Measurements from ENCODE around the gene ALOX5AP. TPM values are rescaled to one million over a fixed set of nuclear protein-coding genes. Genes with fewer than 3 reads are reported as not detected.

ALOX5AP gene
- total RNA-seq, 4 donors from 2014 or later: 14.8 to 48.2 (median 17.2) TPM

GRCh38 chr13:30780338-30780981 is 45.1 kb downstream of the ALOX5AP start:
- H3K36me3 ChIP-seq: no peaks in the 10 kb centered on the region
- no peak for DNase-seq (ENCODE audit: extremely low spot score)
- H3K27ac ChIP-seq (replicated peaks in 1 of 4): no peak overlapping the region
- no peak overlapping the region for H3K4me3 ChIP-seq
- intact Hi-C loops (cut with DNase I): no loop called here
- no peaks in the 10 kb centered on the region for H3K27me3 ChIP-seq
- no peak for TF ChIP-seq EP300 (IDR thresholded peaks at IDR 0.05)
- TF ChIP-seq, protein P1, sequence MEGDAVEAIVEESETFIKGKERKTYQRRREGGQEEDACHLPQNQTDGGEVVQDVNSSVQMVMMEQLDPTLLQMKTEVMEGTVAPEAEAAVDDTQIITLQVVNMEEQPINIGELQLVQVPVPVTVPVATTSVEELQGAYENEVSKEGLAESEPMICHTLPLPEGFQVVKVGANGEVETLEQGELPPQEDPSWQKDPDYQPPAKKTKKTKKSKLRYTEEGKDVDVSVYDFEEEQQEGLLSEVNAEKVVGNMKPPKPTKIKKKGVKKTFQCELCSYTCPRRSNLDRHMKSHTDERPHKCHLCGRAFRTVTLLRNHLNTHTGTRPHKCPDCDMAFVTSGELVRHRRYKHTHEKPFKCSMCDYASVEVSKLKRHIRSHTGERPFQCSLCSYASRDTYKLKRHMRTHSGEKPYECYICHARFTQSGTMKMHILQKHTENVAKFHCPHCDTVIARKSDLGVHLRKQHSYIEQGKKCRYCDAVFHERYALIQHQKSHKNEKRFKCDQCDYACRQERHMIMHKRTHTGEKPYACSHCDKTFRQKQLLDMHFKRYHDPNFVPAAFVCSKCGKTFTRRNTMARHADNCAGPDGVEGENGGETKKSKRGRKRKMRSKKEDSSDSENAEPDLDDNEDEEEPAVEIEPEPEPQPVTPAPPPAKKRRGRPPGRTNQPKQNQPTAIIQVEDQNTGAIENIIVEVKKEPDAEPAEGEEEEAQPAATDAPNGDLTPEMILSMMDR (IDR thresholded peaks at IDR 0.05): no peak
- TF ChIP-seq POLR2A (IDR thresholded peaks at IDR 0.05; ENCODE audit: low read depth): no peak
- TF ChIP-seq POLR2AphosphoS5 (IDR thresholded peaks at IDR 0.05): no peak
- no peaks in the 10 kb centered on the region for H3K9me3 ChIP-seq
- H3K4me1 ChIP-seq: no peaks in the 10 kb centered on the region
- 82% methylated on average over 2 of the region's 2 CpGs for WGBS

DNA sequence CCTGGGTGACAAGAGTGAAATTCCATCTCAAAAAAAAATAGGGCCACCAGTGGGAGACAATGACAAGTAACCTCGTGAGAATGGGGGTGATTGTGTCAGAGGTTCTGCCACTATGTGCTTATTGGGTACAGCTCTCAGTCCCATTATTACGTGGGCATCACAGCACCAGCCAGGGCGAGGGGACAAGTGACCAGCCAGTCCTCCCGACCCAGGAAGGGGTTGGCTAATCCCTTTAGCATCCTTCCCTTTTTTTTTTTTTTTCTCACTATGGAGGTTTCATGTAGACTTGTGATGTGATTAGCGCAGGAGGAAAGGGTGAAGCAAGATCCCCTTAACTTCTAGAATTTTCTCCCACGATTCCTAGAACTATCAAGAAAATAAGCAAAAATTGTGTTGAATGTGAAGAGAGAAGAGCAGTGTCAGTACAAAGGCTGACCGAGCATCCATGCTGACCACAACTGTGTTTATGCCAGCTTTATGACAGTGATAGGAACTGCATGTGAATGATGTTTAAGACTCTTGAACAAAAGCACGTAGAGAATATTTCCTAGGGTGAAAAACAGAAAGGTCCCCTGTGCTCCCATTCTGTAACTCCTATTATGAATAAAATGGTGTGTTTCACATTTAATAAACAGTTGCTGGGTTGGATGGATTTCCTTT is 50.0 kb downstream of the ALOX5AP start:
- Histone ChIP-seq H3K27ac (replicated peaks in 1 of 4) (no peak overlapping the region), H3K9me3 (no peaks in the 10 kb centered on the region), H3K36me3 (no peaks in the 10 kb centered on the region), H3K4me1 (no peaks in the 10 kb centered on the region), H3K4me3 (no peak overlapping the region), H3K27me3 (no peaks in the 10 kb centered on the region)
- intact Hi-C loops (cut with DNase I): no loop called here
- TF ChIP-seq POLR2AphosphoS5 (IDR thresholded peaks at IDR 0.05): no peak
- TF ChIP-seq, protein P1 (IDR thresholded peaks at IDR 0.05): no peak
- TF ChIP-seq EP300 (IDR thresholded peaks at IDR 0.05): no peak
- no peak for TF ChIP-seq POLR2A (IDR thresholded peaks at IDR 0.05; ENCODE audit: low read depth)
- WGBS: 63% methylated on average over 8 of the region's 8 CpGs
- DNase-seq (ENCODE audit: extremely low spot score): no peak

DNA sequence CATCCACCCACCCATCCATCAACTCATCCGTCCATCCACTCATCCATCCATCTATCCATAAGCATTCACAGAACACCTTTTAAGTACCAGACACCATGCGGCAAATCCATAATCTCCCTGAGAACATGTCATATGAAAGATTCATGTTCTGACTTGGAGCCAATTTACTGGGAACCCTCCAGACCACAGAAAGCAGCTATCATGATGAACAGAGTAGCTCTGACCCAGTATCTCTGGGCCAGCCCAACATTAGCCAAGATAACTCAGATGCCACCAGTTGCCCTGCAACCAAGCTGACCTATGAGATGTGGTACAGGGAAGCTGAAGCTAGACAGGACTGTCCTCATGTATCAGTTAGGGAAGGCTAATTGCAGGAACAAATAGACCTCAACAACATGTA is 51.3 kb downstream of the ALOX5AP start:
- H3K27me3 ChIP-seq: no peaks in the 10 kb centered on the region
- H3K27ac ChIP-seq (replicated peaks in 1 of 4): no peak overlapping the region
- no peak for DNase-seq (ENCODE audit: extremely low spot score)
- H3K36me3 ChIP-seq: no peaks in the 10 kb centered on the region
- no peak overlapping the region for H3K4me3 ChIP-seq
- intact Hi-C loops (cut with DNase I): no loop called here
- 100% methylated on average over 2 of the region's 2 CpGs for WGBS
- H3K9me3 ChIP-seq: no peaks in the 10 kb centered on the region
- TF ChIP-seq POLR2AphosphoS5 (IDR thresholded peaks at IDR 0.05): no peak
- TF ChIP-seq, protein P1 (IDR thresholded peaks at IDR 0.05): no peak
- no peak for TF ChIP-seq POLR2A (IDR thresholded peaks at IDR 0.05; ENCODE audit: low read depth)
- no peak for TF ChIP-seq EP300 (IDR thresholded peaks at IDR 0.05)
- H3K4me1 ChIP-seq: peaks cover 0 to 4% (median 3%) of the 10 kb centered on the region in 4 donors

- TF ChIP-seq POLR2AphosphoS5 (IDR thresholded peaks at IDR 0.05) (no peak), POLR2A (IDR thresholded peaks at IDR 0.05; ENCODE audit: low read depth) (no peak), EP300 (IDR thresholded peaks at IDR 0.05) (no peak)
- TF ChIP-seq, protein P1 (IDR thresholded peaks at IDR 0.05): no peak
- Histone ChIP-seq H3K9me3 (no peaks in the 10 kb centered on the region), H3K27me3 (no peaks in the 10 kb centered on the region), H3K36me3 (no peaks in the 10 kb centered on the region), H3K4me1 (peaks cover 0 to 17% (median 16%) of the 10 kb centered on the region in 4 donors), H3K27ac (replicated peaks in 1 of 4) (no peak overlapping the region), H3K4me3 (no peak overlapping the region)
- 84% methylated on average over 13 of the region's 14 CpGs for WGBS
- no peak for DNase-seq (ENCODE audit: extremely low spot score)
- intact Hi-C loops (cut with DNase I): no loop called here
Observed at GRCh38 chr13:30787738-30788525, 52.6 kb downstream of the ALOX5AP start.
